OCI-LY7 (cell line): Measurements from ENCODE around the gene RTN4RL2.

Experiments
- CTCF ChIP-seq: fragments of 200-600 bp; sonication (generic); conservative IDR thresholded peaks from 2 replicates; pipeline ENCODE4 v1.5.1; 2014; ENCODE audit warnings: mild to moderate bottlenecking, antibody characterized with exemption, low read length, moderate library complexity, mixed read lengths
- EZH2phosphoT487 ChIP-seq: fragments of 200-600 bp; sonication (generic); IDR thresholded peaks from 2 replicates; pipeline ENCODE4 v1.6.1; 2018; ENCODE audit warnings: low read depth, borderline replicate concordance, mild to moderate bottlenecking, mixed run types, antibody characterized with exemption, low read length, moderate library complexity, mixed read lengths

GRCh38 chr11:57513911-57514537, 53.7 kb downstream of the RTN4RL2 start:
- no peak for TF ChIP-seq CTCF
- TF ChIP-seq EZH2phosphoT487 = no peak
